Fibroblast of lung (primary cell): ENCODE measurements around the gene TRIM23.
"Not testable (repeated sequence)": the region's sequence is repeated elsewhere in the genome, so short reads cannot be mapped to it uniquely, and the experiment has no call there.

Experiments used
- EZH2 ChIP-seq: IDR thresholded peaks from 2 replicates; pipeline ENCODE4 v1.5.1; 2012; ENCODE audit warnings: low read length, control low read depth, mild to moderate bottlenecking; ENCODE audit errors: missing control alignments
- TF ChIP-seq, protein P1 (sequence below), 2 donors: IDR thresholded peaks in 1 of 2; conservative IDR thresholded peaks in 1 of 2; 1 replicate in 1 of 2; 2 replicates in 1 of 2; pipeline ENCODE4 v1.5.1; 2011 to 2012; ENCODE audit warnings: low read length in 2 of 2, control low read depth in 1 of 2, inconsistent platforms in 1 of 2, low read depth in 1 of 2, mild to moderate bottlenecking in 1 of 2

- not testable (repeated sequence) for TF ChIP-seq EZH2
- TF ChIP-seq, protein P1, sequence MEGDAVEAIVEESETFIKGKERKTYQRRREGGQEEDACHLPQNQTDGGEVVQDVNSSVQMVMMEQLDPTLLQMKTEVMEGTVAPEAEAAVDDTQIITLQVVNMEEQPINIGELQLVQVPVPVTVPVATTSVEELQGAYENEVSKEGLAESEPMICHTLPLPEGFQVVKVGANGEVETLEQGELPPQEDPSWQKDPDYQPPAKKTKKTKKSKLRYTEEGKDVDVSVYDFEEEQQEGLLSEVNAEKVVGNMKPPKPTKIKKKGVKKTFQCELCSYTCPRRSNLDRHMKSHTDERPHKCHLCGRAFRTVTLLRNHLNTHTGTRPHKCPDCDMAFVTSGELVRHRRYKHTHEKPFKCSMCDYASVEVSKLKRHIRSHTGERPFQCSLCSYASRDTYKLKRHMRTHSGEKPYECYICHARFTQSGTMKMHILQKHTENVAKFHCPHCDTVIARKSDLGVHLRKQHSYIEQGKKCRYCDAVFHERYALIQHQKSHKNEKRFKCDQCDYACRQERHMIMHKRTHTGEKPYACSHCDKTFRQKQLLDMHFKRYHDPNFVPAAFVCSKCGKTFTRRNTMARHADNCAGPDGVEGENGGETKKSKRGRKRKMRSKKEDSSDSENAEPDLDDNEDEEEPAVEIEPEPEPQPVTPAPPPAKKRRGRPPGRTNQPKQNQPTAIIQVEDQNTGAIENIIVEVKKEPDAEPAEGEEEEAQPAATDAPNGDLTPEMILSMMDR (conservative IDR thresholded peaks at IDR 0.05 in 1 of 2, IDR thresholded peaks at IDR 0.05 in 1 of 2; ENCODE audit: low read depth in 1 of 2, low read length in 2 of 2) = not testable (repeated sequence)
These were observed 22.4 kb downstream of the TRIM23 start for GRCh38 chr5:65601761-65602160.
